ENCODE measurements around the gene TNRC6C.

TNRC6C gene

DNA sequence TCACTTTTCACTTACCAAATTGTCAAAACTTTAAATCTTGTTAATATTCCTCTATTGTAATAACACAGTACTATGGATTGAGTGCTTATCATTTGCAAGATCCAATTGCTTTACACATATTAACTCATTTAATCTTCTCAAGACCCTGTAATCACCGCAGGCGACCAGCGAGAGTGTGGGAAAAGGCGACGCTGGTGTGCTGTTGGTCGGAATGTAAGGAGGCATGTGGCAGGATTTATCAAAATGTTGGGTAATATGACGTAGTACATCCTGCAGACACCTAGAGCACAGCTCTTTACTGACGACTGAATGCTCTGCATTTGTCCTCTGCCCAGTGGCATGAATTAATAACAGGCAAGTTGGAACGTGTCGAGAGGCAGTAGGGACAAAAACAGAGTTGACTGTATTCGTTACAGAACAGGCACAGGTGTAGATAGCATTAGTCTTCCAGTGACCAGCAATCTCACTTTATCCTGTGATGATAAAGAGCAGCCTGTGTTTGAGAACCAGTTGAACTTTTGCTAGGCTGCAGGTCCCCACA is 80.3 kb downstream of the TNRC6C start:
- DNase-seq (ENCODE audit: extremely low spot score), result no peak
- POLR2A ChIA-PET, result no interaction called here
- CTCF ChIA-PET, result no interaction called here
- TF ChIP-seq, protein P1, sequence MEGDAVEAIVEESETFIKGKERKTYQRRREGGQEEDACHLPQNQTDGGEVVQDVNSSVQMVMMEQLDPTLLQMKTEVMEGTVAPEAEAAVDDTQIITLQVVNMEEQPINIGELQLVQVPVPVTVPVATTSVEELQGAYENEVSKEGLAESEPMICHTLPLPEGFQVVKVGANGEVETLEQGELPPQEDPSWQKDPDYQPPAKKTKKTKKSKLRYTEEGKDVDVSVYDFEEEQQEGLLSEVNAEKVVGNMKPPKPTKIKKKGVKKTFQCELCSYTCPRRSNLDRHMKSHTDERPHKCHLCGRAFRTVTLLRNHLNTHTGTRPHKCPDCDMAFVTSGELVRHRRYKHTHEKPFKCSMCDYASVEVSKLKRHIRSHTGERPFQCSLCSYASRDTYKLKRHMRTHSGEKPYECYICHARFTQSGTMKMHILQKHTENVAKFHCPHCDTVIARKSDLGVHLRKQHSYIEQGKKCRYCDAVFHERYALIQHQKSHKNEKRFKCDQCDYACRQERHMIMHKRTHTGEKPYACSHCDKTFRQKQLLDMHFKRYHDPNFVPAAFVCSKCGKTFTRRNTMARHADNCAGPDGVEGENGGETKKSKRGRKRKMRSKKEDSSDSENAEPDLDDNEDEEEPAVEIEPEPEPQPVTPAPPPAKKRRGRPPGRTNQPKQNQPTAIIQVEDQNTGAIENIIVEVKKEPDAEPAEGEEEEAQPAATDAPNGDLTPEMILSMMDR (IDR thresholded peaks at IDR 0.05; ENCODE audit: control extremely low read depth, extremely low read depth, low read depth, missing control alignments), result no peak

GRCh38 chr17:78039581-78039980 is 81.1 kb downstream of the TNRC6C start:
- no peak for DNase-seq (ENCODE audit: extremely low spot score)
- ChIA-PET CTCF (interaction anchor here (3.0 to 5.0 kb wide), 2 partner anchors 8 to 20 kb away, joined by 12 to 23 read pairs; no protein-coding TSS in a partner anchor), POLR2A (interaction anchor here (0.5 kb wide), 1 partner anchor 82 kb away, joined by 4 read pairs; no protein-coding TSS in a partner anchor)
- TF ChIP-seq, protein P1 (IDR thresholded peaks at IDR 0.05; ENCODE audit: control extremely low read depth, extremely low read depth, low read depth, missing control alignments), result no peak

DNA sequence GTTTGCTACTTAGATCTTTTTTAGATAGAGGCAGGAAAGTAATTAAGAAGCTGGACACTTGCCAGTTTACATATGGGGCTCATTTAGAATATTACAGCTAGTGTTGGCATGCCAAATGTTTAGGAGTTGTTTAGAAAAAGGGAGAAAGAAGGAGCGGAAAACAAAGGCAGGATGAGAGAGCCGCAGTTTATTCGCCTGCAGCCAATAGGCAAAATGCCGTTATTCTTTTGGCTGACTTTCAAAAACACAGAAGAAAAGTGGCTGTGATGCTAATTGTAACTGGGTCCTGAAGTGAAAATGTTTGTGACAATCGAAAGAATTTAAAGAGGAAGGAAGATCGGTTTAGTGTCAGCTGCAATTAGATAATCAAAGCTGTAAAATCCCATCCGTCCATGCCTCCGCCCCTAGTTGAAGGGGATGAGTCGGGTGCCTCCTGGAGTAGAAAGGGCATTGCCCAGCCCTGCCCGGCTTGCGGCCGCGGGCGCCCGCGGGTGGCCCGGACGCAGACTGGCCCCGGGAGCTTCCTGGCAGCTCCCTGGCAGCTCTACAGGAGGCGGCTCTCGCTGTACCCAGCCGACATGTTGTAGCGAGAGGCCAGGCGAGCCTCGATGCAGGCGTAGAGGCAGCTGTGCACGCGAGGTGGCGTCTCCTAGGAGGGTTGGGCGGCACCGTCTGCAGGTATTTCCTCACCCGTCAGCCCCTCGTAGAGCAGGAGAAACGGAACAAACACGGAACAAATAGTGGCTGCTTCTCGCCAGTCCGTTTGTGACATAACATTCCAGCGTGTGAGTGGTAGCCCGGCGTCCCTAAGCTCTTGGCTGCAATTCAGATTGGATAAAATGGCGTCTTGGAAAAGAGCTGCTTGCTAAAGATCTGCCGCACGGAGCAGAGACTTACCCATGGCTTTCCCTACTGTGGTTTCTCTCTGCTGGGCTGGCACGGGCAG is 82.2 kb downstream of the TNRC6C start:
- ChIA-PET CTCF (interaction anchor here (0.9 to 5.0 kb wide), 4 partner anchors 9 to 21 kb away, joined by 3 to 23 read pairs (median 8); no protein-coding TSS in a partner anchor), POLR2A (no interaction called here)
- peak; percentile 45 for DNase-seq (ENCODE audit: extremely low spot score)
- TF ChIP-seq, protein P1 (IDR thresholded peaks at IDR 0.05; ENCODE audit: control extremely low read depth, extremely low read depth, low read depth, missing control alignments), result no peak

GRCh38 chr17:78041386-78042179 is 83.1 kb downstream of the TNRC6C start:
- DNase-seq (ENCODE audit: extremely low spot score), result no peak
- TF ChIP-seq, protein P1 (IDR thresholded peaks at IDR 0.05; ENCODE audit: control extremely low read depth, extremely low read depth, low read depth, missing control alignments), result no peak
- POLR2A ChIA-PET, result no interaction called here
- CTCF ChIA-PET, result interaction anchor here (0.9 to 5.0 kb wide), 6 partner anchors 10 to 37 kb away, joined by 4 to 23 read pairs (median 4); no protein-coding TSS in a partner anchor

DNA sequence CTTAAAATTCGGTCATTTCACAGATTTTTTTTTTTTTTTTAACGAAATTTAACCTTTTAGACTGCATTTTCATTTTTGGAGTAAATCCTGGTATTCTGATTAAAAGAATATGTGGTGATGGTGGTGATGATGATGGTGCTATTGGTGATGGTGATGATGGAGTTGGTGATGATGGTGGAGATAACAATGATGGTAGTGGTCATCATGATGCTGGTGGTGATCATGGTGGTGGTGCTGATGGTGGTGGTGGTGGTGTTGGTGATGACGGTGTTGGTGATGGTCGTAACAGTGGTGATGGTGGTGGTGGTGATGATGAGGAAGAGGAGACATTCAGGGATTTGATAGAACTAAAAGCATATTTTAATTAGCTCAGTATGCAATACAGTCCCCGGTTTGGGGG is 84.0 kb downstream of the TNRC6C start:
- CTCF ChIA-PET, result interaction anchor here (1.3 to 5.0 kb wide), 4 partner anchors 9 to 36 kb away, joined by 4 to 23 read pairs (median 5); no protein-coding TSS in a partner anchor
- POLR2A ChIA-PET, result no interaction called here
- TF ChIP-seq, protein P1 (IDR thresholded peaks at IDR 0.05; ENCODE audit: control extremely low read depth, extremely low read depth, low read depth, missing control alignments), result no peak
- DNase-seq (ENCODE audit: extremely low spot score), result no peak

GRCh38 chr17:78043031-78043430 is 84.5 kb downstream of the TNRC6C start:
- no peak for DNase-seq (ENCODE audit: extremely low spot score)
- TF ChIP-seq, protein P1 (IDR thresholded peaks at IDR 0.05; ENCODE audit: control extremely low read depth, extremely low read depth, low read depth, missing control alignments), result no peak
- ChIA-PET POLR2A (no interaction called here), CTCF (interaction anchor here (1.3 to 5.0 kb wide), 4 partner anchors 9 to 35 kb away, joined by 4 to 23 read pairs (median 5); no protein-coding TSS in a partner anchor)
